HG03571 (cell line): Measurements from ENCODE around the gene SCN9A.
"Not testable (repeated sequence)": the region's sequence is repeated elsewhere in the genome, so short reads cannot be mapped to it uniquely, and the experiment has no call there.

Source experiments
- ATAC-seq: cut with Tn5 transposase; IDR thresholded peaks from one replicate; pipeline ENCODE4 v1.9.1; 2021; ENCODE audit not compliant: unreplicated experiment

The SCN9A gene

GRCh38 chr2:166375195-166375735 is 479 bp downstream of the SCN9A start:
- ATAC-seq = no peak

DNA sequence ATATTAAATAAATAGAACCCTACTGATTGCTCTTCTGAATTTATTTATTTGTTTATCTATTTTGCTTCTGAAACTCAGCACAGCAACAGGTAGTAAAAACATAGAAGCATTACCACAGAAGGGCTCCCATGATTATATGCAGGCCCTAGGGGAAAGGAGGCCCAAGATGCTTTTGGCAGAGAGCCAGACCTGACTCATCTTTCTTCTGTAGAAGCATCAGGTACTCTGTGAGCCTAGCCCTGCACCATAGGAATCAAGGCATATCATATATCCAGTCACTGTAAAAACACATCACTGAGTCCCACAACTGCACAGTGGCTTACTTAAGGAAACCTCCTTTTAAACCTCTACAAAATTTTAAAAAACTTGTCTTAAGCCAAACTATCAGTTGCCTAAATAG is 1.8 kb downstream of the SCN9A start:
- ATAC-seq = no peak

DNA sequence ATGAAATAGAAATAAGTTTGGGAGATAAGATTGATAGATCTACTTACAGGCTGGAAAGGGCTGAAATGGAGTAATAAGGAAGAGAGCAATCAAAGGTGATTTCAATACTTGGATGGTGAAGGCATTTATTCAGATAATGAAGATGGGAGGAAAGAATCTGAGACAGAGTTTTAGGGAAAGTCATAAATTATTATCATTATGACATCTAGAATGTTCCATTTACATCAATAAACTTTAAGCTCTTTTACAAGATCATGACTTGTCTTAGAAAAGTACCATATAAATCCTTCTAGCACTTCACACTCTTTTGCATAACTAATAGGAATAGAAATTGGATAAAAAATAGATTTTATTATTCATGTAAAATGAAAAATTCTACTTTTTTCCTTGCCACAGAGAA is 2.2 kb downstream of the SCN9A start:
- ATAC-seq = no peak

- ATAC-seq = no peak
Observed at GRCh38 chr2:166373105-166373504, 2.6 kb downstream of the SCN9A start.

DNA sequence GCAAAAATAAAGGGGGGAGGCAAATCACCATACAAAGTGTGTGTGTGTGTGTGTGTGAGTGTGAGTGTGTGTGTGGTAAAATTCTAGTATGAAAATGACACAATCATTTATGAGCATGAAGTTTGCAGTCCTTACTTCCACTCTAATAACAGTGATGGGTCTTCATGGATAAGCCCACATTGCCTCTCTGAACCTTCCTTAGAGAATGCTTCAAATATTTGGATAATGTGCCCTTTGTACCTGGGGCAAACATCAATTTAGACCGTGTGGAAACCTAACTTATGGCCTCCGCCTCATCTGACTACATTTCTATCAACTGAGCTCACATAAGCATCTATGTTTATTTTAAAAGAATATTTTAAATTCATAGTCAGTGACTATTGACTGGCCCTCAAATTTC is 3.7 kb downstream of the SCN9A start:
- ATAC-seq = no peak

DNA sequence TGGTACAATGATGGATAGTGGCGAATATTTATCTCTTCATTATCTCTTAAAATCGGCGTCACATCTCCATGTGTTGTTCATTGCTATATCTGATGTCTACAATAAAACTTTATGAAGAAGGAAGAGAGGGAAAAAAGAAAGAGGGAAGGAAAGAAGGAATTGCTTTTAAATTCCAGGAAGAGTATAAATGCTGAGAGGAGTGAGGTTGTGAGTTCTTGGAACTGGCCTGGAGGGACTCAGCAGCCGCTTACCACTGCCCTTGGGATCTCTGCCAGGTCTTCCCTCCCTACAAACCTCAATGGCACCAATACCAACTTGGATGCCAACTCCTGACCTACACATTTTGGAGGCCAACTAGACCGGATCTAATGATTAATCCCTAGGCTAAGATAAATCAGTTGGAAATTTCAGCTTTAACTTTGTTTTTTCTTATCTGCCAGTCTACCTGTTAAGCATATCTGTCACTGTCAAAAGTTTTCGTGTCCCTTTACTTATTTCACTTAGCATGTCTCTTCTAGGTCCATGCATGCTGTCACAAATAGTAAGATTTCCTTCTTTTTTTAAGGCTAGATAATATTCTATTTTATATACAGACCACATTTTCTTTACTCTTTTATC is 9.8 kb downstream of the SCN9A start:
- no peak for ATAC-seq

DNA sequence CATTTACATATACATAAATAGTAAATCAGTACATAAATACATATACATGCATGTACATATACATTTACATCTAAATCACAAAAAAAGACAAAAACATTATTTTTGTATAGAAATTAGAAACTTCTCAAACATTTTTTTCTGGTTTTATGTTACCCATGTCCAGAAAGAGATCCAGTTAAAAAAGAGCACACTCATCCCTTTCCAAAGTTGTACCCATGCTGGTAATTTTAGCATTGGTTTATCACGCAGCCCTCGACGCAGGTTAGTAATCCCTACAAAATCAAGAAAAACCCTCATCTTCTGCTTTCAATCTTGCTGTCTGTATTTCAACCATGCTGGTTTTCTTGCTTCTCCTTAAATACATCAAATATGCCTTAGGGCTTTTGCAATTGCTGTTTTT is 10.5 kb downstream of the SCN9A start:
- ATAC-seq = no peak

GRCh38 chr2:166364476-166365161 is 11.1 kb downstream of the SCN9A start:
- ATAC-seq = no peak

DNA sequence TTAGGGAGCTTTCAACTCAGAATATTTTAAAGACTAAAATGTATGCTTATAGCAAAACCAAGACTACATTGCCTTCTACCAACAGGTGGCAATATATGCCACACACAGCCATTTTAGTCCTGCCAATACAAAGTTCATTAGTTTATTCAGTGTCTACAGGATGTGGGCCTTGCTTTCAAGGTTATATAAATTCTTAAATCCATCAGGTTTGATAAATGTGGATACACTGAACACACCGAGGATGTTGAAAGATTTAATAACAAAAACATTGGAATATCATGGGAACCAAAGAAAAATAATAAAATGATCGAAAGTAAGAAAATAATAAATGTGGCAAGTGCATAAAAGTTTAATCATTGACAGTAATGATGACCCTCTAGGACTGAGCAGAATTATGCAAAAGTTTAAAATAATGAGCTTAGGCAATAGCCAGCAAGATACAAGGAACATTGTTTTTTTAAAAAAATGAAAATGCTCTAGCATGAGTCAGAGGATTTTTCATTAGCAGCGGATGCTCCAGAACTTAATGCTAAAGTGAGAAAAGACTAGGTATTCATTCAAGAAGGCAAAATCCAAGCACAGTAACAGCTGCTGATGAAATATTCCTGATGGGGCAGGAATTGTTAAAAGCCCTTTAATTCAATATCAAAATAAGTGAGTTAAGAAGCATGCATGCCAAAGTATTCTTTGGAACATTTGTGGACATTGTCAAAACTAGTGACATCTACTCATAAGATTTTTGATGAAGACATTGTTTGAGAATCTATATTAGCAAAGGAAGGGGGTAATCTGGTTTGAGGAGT is 14.2 kb downstream of the SCN9A start:
- no peak for ATAC-seq

DNA sequence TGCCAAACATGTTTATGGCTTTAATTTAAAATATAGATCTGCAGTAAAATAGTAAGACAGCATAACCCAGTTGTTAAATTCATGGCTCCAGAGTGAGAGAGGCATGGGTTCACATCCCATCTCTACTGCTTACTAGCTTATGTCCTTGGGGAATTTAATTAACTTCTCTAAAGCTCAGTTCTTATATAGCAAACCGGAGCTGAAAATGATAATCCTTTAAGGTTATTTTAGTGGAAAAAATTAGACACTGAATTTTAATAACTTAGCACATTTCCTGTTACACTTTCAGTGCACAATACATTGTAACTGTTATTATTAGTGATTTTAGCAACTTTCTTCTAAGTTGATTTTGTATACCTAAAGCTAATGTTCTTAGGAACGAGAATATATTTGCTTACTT is 14.8 kb downstream of the SCN9A start:
- ATAC-seq = no peak

- no peak for ATAC-seq
Observed at GRCh38 chr2:166360426-166360825, 15.3 kb downstream of the SCN9A start.

GRCh38 chr2:166357950-166358321 is 17.8 kb downstream of the SCN9A start:
- not testable (repeated sequence) for ATAC-seq

- ATAC-seq = no peak
Observed at GRCh38 chr2:166357068-166357949, 18.4 kb downstream of the SCN9A start.

GRCh38 chr2:166351319-166351718 is 24.4 kb downstream of the SCN9A start:
- no peak for ATAC-seq

- no peak for ATAC-seq
Observed at GRCh38 chr2:166350525-166350924, 25.2 kb downstream of the SCN9A start.

- no peak for ATAC-seq
Observed at GRCh38 chr2:166344286-166345113, 31.2 kb downstream of the SCN9A start.

DNA sequence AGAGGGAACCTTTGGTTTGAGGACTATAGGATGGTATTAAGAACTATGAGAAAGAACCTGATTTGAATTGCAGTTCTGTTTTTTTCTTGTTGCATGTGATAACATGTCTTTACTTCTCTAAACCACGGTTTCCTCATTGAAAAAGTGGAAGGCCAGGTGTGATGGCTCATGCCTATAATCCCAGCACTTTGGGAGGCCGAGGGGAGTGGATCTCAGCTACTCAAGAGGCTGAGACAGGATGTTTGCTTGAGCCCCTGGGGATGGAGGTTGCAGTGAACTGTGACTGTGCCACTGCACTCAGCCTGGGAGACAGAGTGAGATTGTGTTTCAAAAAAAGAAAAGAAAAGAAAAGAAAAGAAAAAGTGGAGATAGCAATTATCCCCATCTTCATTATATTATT is 32.3 kb downstream of the SCN9A start:
- no peak for ATAC-seq

DNA sequence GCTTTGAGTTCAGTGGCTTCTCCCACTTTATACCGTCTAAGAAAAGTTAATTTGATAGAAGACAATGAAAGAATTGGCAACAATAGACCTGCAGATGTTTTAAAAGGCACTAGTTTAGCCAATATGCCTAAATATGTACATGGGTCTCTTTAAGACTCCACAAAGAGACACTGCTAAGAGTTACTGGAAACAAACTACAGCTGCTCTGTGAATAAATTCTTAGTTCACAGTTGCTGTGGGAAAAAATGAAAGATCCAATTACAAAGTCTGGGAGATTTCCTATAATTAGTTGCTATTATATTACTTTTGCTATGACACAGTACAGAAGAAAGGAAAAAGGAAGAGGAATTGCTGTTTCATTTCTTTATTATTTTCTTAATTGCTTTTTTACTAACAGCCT is 34.3 kb downstream of the SCN9A start:
- no peak for ATAC-seq

GRCh38 chr2:166338831-166339339 is 36.9 kb downstream of the SCN9A start:
- ATAC-seq = no peak

- ATAC-seq = no peak
Observed at GRCh38 chr2:166337932-166338331, 37.8 kb downstream of the SCN9A start.
